Measurements from ENCODE around the gene IGFN1.

Gene IGFN1

DNA sequence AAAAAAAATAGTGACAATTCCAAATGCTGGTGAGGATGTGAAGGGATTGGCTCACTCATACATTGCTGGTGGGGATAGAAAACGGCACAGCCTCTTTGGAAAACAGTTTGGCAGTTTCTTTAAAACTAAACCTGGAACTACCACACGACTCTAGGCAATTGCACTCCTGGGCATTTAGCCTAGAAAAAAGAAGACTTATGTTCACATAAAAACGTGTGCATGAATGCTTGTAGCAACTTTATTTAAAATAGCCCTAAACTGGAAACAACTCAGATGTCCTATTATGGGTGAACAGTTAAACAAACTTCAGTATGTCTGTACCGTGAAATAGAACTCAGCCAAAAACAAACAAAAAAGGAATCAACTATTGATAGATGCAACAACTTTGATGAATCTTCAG is 26.9 kb upstream of the IGFN1 start:
- DNase-seq (ENCODE audit: low read depth), result no peak

DNA sequence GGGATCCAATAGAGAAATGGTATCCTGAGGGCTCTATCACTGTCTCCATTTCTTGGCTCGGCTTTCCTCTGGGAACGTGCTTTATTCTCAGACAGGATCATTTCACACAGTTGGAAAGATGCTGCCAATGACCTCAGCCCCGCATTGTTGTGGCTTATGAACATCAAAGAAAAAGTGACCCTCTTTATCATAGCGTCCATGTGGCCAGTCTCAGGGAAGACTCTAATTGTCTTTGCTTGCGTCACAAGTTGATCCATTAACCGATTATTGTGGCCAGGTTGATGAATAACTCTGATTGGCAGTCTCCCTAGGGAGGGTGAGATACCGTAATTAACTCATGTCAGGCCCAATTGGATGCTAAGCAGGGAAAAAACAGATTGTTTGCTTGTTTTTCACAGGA is 26.0 kb upstream of the IGFN1 start:
- no peak for DNase-seq (ENCODE audit: low read depth)

DNA sequence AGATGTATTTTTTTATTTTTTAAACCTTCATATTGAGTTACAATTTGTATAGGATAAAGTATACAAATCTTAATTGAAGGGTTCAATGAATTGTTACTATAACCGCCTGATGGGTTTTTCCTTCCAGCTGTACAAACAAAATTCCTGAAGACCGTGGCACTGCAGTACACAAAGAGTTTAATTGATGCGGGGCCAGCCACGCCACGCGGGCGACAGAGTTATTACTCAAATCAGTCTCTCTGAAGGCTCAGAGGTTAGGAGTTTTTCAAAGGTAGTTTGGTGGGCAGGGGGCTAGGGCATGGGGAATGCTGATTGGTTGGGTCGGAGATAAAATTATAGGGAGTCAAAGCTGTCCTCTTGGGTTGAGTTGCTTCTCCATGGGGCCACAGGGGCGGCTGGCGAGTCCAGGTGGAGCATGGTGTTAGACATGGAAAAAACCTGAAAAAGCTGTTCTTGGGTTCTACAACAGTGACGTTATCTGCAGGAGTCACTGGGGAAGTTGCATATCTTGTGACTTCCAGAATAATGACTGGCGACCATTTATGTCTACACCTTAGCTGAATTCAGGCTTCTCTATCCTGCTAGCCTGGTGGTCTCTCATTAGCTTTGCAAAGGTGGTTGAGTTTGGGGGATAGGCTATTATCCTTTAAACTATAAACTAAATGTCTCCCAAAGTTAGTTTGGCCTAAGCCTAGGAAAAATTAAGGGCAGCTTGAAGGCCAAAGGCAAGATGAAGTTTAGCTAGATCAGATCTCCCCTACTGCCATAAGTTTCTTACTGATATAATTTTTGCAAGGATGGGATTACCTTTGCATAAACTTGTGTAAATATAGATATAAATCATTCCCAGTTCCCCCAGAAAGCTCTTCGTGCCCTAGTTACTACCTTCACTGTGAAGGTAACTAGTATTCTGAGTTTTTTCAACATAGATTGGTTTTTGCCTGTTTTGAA is 23.3 kb upstream of the IGFN1 start:
- no peak for DNase-seq (ENCODE audit: low read depth)

DNA sequence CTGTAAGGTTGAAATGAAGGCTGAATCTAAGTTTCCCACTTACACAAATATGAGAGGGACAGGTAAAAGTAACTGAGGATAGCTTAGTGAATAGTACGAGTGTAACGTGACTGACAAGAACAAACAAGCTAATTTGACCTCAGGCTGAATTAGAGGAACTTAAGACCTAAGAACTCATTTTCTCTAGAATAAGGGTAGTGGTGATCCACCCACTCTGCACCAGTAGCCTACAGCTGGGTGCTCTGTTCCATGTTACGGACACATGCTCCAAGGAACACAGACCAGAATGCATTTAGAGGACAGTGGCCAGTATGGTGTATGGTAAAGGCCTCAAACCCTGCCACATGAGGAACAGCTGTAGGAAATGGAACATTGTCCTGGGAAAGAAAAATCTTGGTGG is 21.4 kb upstream of the IGFN1 start:
- no peak for DNase-seq (ENCODE audit: low read depth)

DNA sequence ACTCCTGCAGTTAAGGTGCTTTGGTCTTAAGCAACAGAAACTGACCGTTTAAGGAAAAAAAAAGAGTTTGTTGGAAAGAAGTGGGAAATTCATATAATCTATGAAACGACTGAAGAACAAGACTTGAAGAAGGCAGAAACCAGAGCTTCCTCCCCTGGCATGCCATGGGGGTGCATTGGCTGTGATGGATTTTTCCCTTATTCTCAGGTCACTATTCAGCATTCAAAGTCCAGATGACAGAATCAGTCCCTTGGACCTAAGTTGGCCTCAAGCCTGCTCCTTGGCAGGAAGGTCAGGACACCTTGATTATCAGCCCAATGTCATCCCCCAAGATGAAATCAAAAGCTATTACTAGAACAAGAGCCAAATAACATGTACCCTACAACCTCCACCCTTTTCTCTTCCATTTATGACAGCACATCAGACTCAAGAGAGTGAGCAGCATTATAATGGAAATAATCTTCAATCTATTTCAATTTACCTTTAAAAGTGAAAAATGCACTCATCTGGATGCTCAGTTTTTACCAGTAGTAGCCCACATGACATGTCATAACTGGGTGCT is 20.6 kb upstream of the IGFN1 start:
- DNase-seq (ENCODE audit: low read depth), result no peak

DNA sequence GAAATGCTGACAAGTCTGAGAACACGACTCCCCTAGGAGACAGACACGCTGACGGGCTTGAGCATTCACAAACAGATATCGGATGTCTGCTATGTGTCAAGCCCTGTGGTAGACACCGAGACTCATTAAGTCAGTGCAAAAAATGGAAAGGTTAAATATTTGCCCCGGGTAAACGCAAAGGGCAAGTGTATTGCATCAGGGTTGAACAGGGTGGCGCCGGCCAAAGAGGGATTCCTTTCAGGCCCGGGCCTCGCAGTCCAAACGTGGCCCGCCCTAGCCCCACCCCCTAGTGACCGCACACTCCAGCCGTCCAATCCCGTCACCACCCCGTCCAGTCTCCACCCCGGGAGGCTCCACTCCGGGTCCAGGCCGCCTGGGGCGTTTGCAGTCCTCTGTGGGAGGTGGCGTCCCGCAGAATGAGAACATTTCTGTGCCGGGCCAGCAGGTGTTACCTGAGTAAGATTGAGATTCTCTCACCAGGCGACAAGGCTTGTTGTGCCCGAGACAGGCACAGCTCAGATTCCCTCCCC is 20.0 kb upstream of the IGFN1 start:
- DNase-seq (ENCODE audit: low read depth), result peak; percentile 64

DNA sequence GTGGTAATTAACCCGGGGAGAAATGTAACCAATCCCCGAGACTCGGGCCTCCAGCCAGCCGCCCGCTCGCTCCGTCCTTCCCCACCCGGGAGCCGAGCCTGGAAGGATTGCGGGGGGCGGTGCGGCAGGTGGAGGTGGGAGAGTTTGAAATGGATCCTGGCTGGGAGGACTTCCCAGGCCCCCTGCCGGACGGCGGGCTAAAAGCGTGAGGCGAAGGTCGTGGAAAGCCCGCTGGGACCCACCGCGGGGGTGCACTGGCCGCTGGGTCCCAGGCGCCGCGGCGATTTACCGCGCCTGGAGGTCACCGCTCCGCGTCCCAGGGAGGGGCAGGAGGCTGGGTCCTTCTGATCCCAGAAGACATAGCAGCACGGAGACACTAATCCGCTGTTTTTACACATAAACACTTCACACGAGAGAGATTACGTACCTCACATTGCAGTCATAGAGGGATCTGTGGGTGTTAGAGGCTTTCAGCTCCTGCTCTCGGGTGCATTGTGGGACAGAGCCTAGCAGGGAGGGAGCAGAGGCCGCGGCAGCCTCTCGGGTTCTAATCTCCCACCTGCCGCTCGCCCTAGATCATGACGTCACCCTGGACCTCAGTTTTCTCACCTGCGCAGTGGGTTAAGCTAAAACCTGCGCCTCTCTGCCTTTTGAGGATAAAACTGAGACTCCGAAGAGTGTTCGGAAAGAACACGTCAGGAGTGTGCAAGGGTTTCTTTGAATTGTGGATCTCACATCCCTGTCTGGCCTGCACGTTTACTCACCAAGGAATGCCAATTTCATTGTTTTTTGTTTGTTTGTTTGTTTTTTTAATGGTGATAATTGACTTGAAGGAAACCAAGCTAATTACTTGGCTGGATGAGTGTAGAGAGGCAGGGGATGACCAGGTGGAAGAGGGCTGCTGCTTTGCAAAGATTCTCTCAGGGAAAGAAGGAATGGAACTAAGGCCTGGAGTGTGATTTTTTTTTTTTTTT is 19.3 kb upstream of the IGFN1 start:
- DNase-seq (ENCODE audit: low read depth), result no peak

DNA sequence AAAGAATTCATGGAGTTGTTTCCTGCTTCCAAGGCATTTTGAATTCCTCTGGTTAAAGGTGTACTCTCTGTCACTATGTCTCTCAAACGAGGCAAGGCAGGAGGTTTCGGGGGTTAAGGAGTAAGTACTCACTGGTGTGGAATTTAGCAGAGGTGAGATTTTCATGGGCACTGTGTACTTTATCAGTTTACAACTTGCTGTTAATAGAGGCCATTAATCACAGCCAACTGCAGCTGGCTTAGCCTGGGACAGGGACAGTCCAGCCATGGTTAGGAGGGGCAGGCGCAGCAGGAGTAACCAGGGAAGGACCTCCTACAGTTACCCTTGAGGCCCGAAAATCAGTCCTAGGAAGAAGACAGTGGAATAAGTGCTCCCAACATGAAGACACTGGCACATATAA is 18.3 kb upstream of the IGFN1 start:
- DNase-seq (ENCODE audit: low read depth), result no peak

DNA sequence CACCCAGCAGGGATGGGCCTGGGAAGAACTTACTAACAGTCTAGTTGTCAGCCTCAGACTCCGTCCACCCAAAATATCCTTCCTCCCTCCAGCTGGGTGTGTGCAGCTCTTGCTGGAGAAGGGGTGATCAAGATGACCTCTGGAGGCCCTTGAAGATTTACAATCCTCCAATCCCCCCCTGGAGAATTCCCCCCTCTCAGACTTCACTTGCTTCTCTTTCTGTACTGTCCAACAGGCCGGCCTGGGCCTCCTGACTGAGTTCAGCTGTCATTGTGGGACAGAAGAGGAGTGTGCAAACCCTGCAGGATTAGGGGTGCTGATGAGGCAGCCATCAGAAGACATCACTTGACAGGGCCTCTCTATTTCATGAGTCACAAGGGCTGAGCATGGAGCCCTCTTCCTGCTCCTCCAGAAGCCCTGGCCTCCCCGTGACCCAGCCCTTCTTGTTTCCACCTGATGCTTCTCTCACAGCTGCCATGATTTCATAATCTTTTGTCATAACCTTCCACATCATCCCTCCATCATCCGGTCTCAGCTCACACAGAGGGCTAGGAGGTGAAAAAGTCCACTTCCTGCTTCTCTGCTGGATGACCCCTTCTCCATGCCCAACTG is 17.5 kb upstream of the IGFN1 start:
- no peak for DNase-seq (ENCODE audit: low read depth)

DNA sequence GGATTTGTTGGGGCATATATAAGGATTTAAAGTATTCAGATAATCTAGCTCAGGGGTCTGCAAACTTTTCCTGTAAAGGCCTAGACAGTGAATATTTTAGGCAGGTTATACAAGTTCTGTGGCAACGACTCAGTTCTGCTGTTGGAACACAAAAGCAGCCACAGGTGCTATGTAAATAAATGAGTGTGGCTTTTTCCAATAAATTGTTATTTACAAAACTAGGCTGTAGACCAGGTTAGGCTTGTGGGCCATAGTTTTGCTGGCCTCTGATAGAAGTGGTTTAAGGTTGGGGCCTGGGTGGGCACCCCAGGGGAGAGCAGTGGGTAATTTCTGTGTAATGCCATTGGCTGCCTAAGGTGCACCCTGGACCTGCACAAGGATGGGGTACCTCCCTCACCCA is 16.9 kb upstream of the IGFN1 start:
- no peak for DNase-seq (ENCODE audit: low read depth)

DNA sequence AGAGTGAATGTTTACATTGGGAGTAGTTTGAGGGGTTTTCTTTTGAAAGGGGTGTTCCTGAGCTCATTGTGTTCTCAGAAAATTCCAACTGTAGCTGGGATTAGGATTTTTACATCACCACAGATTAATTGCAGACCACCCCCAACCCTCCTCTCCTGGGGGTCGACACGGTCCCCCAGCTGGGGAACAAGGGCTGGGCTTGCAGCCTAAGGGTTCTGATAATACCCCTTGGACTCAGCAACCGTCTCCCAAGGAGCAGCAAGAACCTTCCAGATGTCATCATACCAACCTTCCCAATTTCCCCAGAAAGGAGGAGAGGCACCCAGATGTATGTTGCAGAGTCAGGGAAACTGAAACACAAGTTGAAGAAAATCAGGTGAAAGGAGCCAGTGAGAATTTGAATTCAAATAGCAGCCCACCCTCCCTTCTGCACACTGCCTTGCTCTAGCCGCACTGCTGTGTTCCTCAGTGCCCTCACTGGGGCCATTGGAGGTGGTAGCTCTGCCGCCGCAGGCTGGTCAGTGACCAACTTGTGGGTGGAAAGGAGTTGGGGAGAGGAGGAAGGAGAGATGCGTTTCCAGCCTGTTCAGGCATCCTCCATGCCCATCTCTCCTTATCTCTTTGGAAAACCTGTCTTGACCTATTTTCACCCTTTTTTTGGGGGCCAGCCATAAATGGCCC is 14.7 kb upstream of the IGFN1 start:
- DNase-seq (ENCODE audit: low read depth), result no peak

DNA sequence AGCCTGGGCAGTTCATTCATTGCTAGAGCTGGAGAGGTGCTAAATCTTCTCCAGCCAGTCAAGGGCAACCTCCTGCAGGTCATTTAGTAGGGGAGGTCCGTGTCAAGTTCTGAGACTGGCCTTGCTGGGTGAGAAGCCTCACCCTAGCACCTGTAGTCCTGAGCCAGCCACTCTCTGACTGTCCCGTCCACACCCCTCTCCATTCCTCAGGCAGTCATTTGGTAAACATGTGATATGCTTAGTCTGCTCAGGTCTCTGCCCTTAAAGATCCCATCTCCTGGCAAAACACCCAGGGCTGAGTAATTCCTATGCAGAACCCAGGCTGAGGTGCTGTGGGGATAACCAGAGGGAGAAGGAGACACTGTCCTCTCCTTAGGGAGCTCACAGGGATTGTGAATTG is 13.7 kb upstream of the IGFN1 start:
- no peak for DNase-seq (ENCODE audit: low read depth)

DNA sequence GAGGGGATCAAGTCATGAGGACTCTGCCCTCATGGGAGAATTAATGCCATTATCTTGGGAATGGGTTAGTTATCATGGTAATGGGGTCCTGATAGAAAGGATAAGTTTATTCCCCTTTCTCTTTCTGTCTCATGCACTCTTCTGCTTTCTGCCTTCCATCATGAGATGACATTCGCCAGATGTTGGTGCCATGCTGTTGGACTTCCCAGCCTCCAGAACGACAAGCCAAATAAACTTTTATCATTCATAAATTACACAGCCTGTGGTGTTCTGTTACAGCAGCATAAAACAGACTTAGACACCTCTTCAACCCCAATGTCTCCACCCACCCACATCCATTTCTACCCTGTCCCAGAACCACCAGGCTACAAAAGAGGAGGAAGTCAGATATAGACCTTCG is 11.9 kb upstream of the IGFN1 start:
- no peak for DNase-seq (ENCODE audit: low read depth)

DNA sequence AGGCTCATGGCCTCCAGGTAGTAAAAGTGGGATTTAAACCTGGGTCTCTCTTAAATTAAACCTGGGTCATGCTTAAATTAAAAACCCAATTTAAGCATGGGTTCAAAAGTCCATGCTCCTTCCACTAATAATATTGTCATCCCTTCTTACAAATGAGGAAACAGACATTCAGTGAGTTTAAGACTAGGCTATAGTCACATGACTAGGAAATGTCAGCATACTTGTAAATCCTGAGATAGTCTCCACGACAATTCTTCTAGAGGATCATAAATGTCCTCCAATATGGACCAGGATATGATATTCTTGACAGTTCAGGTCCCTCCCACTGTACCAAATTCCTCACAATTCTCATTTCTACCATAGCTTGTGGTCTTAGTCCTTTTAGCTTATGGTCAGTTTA is 10.5 kb upstream of the IGFN1 start:
- no peak for DNase-seq (ENCODE audit: low read depth)

DNA sequence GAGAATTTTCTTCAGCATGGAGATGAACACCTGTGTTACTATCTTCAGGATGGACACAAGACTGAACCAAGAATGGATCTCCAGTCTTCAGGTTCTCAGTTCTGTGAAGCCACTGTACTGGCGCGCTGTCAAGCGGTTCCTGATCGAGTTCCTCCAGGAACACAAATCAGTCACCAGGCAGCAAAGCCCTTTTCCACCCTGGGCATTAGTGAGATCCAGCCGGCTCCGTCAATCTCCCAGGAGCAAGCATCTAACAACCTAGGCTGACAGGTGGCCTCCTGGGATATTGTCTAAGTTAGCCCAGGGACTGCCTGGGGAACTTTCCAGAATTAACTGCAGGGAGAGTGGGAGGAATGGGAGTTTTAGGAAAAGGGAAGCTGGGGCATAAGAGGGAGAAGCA is 9.7 kb upstream of the IGFN1 start:
- no peak for DNase-seq (ENCODE audit: low read depth)

DNA sequence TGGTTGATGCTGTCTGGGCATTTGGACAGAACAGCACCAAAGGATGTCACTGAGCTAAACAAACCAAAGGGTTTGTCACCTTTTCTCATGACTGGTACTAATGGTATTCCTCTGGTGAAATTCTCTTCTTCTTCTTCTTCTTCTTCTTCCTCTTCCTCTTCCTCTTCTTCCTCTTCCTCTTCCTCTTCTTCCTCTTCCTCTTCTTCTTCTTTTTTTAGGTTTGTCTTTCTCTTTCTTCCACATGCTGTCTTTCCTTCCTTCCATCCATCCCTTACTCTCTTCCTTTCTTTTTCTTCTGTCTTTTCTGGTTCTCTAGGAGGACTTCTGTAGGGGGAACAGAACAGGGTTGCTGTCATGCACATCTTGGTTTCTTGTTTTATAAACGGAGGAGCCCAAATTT is 9.3 kb upstream of the IGFN1 start:
- no peak for DNase-seq (ENCODE audit: low read depth)

DNA sequence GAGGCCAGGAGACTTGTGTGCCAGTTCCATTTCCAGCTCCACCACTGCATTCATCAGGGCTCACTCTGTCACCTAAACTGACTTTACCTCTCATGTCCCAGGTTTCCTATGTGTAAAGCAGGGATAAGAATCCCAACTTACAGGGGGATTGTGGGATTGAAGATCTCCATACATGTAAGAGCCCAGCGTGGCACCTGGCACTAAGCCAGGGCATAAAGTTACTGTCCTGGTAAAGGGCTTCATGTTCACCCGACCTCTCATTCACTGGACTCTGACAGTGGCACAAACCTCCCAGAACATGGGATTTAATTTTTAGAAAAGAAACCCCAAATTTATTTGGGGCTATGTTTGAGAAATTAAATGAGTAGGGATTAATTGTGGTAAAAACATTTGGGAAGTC is 8.9 kb upstream of the IGFN1 start:
- DNase-seq (ENCODE audit: low read depth), result no peak

DNA sequence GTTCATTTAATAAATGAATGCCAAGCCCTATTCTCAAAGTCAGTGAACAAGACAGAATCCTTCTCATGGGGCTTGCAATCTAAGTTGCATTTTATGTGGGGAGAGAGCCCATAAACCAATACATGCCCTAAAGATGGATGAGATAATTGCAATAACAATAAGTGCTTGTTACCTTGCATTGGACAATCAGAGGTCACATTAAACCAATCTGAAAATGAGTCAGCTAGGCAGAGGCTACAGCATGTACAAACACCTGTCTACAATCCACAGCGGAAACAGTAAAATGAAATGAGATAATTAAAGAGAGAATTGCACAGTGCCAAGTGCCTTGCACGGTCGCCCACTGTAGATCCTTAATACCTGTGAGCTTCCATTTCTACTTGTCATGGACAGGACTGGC is 7.4 kb upstream of the IGFN1 start:
- no peak for DNase-seq (ENCODE audit: low read depth)

DNA sequence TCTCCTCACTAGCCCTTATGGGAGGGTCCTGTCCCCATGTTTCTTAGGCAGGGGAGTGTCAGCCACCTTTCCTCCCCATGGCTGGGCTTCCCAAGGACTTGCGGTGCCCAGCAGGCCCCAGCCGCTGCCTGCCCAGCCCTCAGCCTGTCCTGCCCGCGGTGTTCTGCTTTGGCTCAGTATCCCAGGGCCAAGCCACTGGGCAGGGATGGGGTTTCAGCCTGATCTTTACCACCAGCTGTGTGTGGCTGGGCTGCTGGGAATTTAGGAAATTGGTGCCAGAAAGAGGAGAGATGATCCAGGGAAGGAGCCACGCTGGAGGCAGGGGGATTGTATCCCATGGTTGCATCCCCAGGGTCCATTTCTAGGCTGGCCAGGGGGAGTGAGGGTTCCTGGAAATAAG is 6.9 kb upstream of the IGFN1 start:
- DNase-seq (ENCODE audit: low read depth), result no peak

DNA sequence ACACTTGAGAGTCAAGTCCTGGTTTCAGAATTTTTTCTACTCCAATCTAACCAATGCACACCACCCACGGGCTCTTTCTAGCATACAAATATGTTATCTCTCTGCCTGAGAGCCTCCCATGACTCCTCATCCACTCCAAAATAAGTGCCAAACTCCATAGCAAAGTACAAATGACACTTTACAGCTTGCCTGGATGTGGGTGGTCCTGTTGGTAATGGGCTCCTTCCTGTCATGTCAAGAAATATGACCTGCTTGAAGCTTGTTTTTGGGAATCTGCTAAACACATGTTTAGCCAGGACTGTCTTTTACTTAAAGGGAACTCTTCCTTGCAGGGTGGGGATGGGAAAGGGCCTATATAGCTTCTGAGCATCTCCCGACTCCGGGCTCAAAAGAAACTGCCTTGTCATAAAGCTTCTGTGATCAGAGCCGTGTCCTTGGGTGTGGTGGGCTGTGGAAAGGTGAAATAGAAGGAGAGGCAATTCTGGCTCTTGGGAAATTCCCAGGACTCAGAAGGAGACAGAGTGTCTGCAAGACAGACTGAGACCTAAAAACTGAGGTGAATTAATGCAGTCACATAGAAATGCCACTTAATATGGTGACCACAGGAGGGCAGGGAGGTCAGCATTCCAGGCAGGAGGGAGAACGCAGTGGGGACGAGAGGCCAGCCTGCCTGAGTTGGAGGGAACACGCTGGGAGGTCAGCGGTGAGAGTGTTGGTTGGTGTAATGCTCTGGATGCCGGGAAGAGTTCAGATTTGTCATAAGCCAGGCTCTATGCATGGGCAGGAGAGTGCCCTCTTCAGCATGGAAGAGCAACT is 6.1 kb upstream of the IGFN1 start:
- no peak for DNase-seq (ENCODE audit: low read depth)

DNA sequence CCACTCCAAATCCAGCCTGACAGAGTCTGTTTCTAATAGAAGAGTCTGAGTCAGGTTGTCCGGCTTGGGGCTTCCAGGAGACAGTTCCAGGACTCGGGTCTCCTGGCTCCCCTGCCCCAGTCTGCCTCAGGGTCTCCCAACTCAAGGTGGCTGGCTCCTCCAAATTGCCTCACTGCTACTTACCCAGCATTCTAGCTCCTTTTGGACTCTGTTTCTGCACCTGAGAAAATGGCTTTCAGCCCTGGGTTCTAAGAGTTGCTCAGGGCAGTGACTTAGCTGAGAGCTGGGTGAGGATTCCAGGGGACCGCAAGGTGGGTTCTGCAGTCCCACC is 5.5 kb upstream of the IGFN1 start:
- DNase-seq (ENCODE audit: low read depth), result no peak

All from activated gamma-delta T cell treated with anti-CD3 and anti-CD28 coated beads, Interleukin-2, amount 50 U/mL, for 16 hours (primary cell).